ACHN (cell line): ENCODE measurements around the gene ATG5.
A peak's percentile ranks its signal among the peaks of the same experiment; 100 is the strongest.
"Not testable (repeated sequence)": the region's sequence is repeated elsewhere in the genome, so short reads cannot be mapped to it uniquely, and the experiment has no call there.

Source experiments
- DNase-seq: peaks from one replicate; pipeline ENCODE4 v3.0.0-alpha.2; 2015
- in situ Hi-C: cut with HindIII; loops from 2 replicates; pipeline ENCODE4 v1.10.0; 2017; ENCODE audit warnings: low sequenced_read_pairs, low pct_ligation_motif_present, low pct_unique_long_range_greater_than_20kb

ATG5 gene

GRCh38 chr6:106243261-106243660, 82.3 kb downstream of the ATG5 start:
- in situ Hi-C loops = no loop called here
- no peak for DNase-seq

- no peak for DNase-seq
- in situ Hi-C loops = no loop called here
Observed at GRCh38 chr6:106241498-106241897, 84.1 kb downstream of the ATG5 start.

- no peak for DNase-seq
- in situ Hi-C loops = no loop called here
Observed at GRCh38 chr6:106237286-106237685, 88.3 kb downstream of the ATG5 start.

- DNase-seq, in situ Hi-C loops: not testable (repeated sequence)
Observed at GRCh38 chr6:106229876-106230445, 95.6 kb downstream of the ATG5 start.

GRCh38 chr6:106227612-106228507, 97.7 kb downstream of the ATG5 start:
- DNase-seq = no peak

GRCh38 chr6:106226676-106227075, 98.9 kb downstream of the ATG5 start:
- in situ Hi-C loops = no loop called here
- DNase-seq = no peak

More at GRCh38 chr6:106227612-106228507, 97.7 kb downstream of the ATG5 start:
- in situ Hi-C loops = no loop called here

- in situ Hi-C loops = no loop called here
- DNase-seq = no peak
Observed at GRCh38 chr6:106225581-106225980, 100.0 kb downstream of the ATG5 start.

- DNase-seq = peak; percentile 64
- in situ Hi-C loops = no loop called here
Observed at GRCh38 chr6:106223300-106223930, 102.1 kb downstream of the ATG5 start.

- in situ Hi-C loops = no loop called here
- no peak for DNase-seq
Observed at GRCh38 chr6:106220485-106220884, 105.1 kb downstream of the ATG5 start.

- in situ Hi-C loops = no loop called here
- no peak for DNase-seq
Observed at GRCh38 chr6:106216527-106216926, 109.0 kb downstream of the ATG5 start.

- in situ Hi-C loops = no loop called here
- no peak for DNase-seq
Observed at GRCh38 chr6:106215608-106216007, 110.0 kb downstream of the ATG5 start.

- in situ Hi-C loops = no loop called here
- DNase-seq = no peak
Observed at GRCh38 chr6:106214531-106214930, 111.0 kb downstream of the ATG5 start.

GRCh38 chr6:106213660-106214289, 111.8 kb downstream of the ATG5 start:
- no peak for DNase-seq
- in situ Hi-C loops = no loop called here

GRCh38 chr6:106212576-106212975, 113.0 kb downstream of the ATG5 start:
- no peak for DNase-seq
- in situ Hi-C loops = no loop called here

GRCh38 chr6:106206905-106207304, 118.7 kb downstream of the ATG5 start:
- in situ Hi-C loops = no loop called here
- no peak for DNase-seq

GRCh38 chr6:106204961-106205360, 120.6 kb downstream of the ATG5 start:
- in situ Hi-C loops = no loop called here
- no peak for DNase-seq

- in situ Hi-C loops = no loop called here
- no peak for DNase-seq
Observed at GRCh38 chr6:106199998-106200397, 125.6 kb downstream of the ATG5 start.

- DNase-seq = no peak
- in situ Hi-C loops = no loop called here
Observed at GRCh38 chr6:106199331-106199730, 126.2 kb downstream of the ATG5 start.

- in situ Hi-C loops = no loop called here
- no peak for DNase-seq
Observed at GRCh38 chr6:106197441-106197840, 128.1 kb downstream of the ATG5 start.
